ENCODE measurements around the gene MAP3K5.

DNA sequence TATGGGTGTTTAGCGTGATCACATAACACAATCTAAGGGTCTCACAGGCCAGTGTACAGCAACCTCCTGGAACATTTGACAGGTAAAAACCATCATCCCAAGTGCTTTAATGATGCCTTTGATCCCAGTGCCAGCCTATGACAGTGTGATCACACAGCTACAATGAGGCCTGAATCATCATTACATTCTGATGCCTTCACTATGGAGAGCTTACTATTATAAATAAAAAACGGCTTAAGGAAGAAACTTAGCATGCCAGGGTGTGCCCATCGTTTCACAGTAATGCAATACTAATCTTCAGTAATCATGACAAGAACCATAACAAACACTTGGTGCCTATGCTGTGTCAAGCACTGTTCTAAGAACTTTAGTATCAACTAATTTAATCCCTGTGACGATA lies 253.4 kb downstream of the MAP3K5 start:
- TF ChIP-seq TAF1 (IDR thresholded peaks at IDR 0.05; ENCODE audit: borderline replicate concordance, insufficient read depth, low read length) (no peak), POLR2AphosphoS5 (IDR thresholded peaks at IDR 0.05; ENCODE audit: low read depth, low read length) (no peak), REST (IDR thresholded peaks at IDR 0.05; ENCODE audit: insufficient read depth in 1 of 2, low read depth in 2 of 2, low read length in 2 of 2) (no peak), SIN3A (IDR thresholded peaks at IDR 0.05; ENCODE audit: borderline replicate concordance, insufficient read depth, low read length) (no peak)
